GM21619 (cell line): ENCODE data around the gene C2CD4B.

Experiments
- ATAC-seq: cut with Tn5 transposase; IDR thresholded peaks from one replicate; pipeline ENCODE4 v1.9.1; 2021; ENCODE audit not compliant: unreplicated experiment

The C2CD4B gene, protein sequence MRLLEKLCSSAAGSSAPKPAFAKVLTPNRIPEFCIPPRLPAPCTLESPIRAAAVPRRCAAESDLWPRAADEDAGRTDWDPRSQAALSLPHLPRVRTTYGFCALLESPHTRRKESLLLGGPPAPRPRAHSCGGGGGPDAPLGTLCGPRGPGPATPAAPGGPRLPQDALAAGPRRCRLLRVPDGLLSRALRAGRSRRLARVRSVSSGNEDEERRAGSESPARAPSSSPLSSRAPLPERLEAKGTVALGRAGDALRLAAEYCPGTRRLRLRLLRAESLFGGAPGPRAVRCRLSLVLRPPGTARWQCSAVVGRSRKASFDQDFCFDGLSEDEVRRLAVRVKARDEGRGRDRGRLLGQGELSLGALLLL

GRCh38 chr15:62165104-62165792, at the start of gene C2CD4B:
Gene C2CD4B, minus strand, starts transcription at chr15:62165285. Its CDS starts 301 bp downstream, at chr15:62164984.
- no peak for ATAC-seq

DNA sequence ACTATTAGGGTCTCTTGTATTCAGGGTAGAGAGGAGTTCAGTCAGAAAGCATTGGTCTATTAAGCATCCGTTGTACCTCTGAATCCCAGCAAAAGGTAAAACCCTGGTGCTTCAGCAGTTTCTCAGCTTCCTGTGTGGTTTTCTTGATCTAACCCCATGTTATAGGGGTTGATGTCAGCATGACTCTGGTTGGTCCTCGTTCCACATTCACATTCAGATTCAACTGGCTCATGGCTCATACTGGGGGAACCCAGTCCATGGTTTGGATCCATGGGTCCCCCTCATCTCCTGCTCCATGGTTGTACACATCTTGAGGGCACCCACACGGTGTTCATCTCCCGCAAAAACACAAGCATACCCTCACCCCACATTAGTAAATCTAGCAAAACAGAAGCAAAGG, 47.7 kb upstream of the C2CD4B start:
- ATAC-seq: no peak

- ATAC-seq: no peak
These were observed 46.3 kb upstream of the C2CD4B start for GRCh38 chr15:62211348-62211747.

DNA sequence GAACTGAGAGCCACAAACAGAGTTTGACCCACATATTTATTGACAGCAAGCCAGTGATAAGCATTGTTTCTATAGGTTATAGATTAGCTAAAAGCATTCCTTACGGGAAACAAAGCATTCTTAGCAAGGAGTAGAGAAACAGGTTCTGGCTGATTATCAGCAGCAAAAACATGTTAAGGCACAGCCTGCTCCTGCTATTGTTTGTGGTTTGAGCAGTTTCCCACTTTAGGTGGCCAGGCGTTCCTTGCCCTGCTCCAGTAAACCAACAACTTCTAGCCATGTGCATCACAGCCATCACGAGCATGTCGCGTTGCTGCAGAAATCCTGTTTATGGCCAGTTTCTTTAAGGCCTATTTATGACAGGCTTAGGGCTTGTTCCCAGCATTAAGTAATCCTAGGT, 44.7 kb upstream of the C2CD4B start:
- ATAC-seq: no peak

DNA sequence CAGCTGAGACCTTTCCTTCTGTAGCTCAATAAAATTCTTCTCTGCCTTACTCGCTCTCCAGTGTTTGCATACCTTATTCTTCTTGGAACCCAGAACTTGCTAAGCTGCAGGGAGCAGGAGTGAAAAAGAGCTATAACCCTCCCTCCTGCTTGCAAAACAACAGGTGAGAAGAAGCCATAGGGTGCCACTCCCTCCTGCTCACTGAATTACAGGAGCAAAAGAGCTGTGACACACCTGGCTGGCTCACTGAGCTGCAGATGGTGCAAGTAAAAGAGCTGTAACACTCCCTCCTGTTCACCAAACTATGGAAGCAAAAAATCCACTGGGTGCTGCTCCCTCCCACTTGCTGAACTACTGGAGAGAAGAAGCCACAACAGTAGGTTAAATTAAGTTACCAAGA, 44.2 kb upstream of the C2CD4B start:
- no peak for ATAC-seq

DNA sequence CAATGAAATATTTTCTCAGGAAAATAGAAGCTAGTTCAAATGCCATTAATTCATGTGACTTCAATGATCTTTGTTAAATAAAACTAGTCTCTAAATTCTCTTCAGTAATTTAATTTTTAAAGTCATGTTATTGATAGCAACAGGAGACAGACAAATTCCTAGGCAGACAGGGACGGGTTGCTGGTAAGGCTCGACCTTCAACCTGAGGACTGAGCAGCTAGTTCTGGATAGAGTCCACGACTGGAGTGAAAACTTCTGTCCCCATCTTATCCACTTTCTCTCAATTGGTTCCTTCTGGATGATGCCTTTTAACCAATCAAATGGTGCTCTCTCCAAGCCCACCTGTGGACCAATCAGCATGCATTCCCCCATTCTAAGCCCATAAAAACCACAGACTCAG, 43.8 kb upstream of the C2CD4B start:
- no peak for ATAC-seq

- no peak for ATAC-seq
These were observed 43.3 kb upstream of the C2CD4B start for GRCh38 chr15:62208367-62208766.

GRCh38 chr15:62190675-62191074, 25.6 kb upstream of the C2CD4B start:
- ATAC-seq: no peak

DNA sequence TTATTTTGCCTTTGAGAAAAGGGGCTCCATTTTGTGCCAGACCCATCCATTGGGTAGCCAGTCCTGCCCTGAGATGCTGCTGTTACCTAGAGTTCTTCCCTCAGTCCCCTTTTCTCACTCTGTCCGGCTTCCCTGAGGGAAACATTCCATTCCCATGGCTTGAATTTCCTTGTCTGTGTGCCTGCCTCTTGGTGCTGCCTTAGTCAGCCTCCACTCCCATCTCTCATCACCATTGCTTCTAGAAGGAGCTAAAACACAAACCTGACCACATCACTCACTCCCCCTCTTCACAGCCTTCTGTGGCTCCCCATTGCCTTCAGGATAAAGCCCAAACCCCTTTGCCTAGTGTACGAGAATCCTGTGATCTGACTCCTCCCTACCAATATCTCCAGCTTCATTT, 25.2 kb upstream of the C2CD4B start:
- no peak for ATAC-seq

- ATAC-seq: no peak
These were observed 23.7 kb upstream of the C2CD4B start for GRCh38 chr15:62188744-62189143.

DNA sequence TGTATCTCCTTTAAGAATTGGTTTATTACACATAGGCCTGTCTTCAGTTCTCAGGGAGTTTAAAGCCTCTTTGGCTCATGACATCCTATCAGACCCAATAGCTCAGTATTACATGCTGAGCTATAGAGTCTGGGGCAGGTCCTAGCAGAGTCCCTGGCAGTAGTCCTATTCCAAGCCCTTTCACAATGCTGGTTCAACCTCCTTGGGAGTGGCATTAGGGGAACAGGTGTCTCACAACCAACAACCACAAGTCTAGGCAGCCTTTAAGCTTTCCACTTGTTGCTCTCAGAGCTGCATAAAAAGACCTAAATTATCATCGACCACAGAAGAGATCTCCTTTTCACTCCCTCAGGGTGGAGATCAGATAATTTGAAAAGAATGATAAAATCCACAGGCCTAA, 22.8 kb upstream of the C2CD4B start:
- ATAC-seq: no peak

- ATAC-seq: no peak
These were observed 22.3 kb upstream of the C2CD4B start for GRCh38 chr15:62187425-62187824.

DNA sequence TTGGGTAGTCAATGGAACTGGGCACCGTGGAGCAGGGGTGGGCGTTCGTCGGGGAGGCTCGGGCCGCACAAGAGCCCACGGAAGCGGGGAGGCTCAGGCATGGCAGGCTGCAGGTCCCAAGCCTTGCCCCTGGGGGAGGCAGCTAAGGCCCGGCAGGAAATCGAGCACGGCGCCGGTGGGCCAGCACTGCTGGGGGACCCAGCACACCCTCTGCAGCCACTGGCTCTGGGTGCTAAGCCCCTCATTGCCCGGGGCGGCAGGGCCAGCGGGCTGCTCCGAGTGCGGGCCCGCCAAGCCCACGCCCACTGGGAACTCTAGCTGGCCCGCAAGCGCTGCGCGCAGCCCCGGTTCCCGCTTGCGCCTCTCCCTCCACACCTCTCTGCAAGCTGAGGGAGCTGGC, 21.5 kb upstream of the C2CD4B start:
- no peak for ATAC-seq

DNA sequence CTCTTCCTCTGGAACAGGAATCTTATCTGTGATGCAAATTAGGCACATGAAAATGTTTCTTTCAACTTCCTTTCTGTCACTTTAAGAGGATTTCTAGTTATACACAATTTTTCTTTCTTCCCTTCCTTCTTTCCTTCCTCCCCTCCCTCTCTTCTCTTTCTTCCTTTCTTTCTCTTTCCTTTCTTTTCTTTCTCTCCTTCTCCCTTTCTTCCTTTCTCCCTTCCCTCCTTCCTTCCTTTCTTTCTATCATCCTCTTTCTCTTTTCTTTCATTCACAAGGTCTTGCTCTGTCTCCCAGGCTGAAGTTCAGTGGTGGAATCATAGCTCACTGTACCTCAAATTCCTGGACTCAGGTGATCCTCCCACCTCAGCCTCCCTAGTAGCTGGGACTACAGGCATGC, 18.0 kb upstream of the C2CD4B start:
- no peak for ATAC-seq

- ATAC-seq: no peak
These were observed 8.1 kb upstream of the C2CD4B start for GRCh38 chr15:62173215-62173614.

DNA sequence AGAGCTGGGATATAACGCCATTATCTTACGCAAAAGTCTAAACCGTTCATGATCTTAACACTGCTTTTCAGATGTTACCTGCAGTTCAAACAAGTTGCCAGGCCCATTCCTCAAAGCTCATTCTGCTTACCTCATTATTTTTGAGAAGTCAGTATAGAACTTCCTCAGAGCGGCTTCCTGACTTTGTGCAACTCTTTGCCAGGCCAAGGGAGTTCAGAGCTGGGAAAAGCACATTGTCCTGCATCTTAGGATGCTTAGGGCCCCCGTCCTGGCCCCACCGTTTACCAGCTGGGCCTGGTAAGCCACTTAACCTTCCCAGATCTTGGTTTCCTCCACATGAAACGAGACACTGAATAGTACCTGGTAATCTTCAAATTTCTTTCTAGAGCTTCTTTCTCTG, 6.8 kb upstream of the C2CD4B start:
- no peak for ATAC-seq

DNA sequence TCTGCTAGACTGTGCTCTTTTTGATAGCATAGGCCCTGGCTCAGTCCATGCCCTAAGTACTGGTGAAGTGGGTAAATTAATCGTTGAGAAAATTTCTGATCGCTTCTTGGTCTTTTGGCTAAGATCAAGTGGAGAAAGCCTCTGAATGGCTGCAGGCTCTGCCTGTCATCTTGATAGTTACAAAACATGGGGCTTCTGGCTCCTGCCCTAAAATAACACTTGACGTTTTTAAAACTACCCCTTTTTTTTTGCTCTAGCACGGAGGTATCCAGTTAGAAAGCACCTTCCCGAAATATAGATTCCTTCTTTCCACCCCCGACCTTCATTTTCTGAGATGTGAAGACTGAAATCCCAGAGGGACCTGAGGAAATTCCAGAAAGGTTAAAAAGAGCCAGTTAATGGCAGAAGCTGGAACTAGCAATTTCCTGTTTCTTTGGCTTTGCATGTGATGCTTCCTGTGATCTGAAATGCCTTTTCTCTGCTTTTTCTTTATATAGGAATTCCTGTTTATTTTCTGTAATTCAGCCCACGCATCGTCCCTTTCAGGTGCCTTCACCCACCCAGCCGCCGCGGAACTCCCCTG, 799 bp upstream of the C2CD4B start:
- no peak for ATAC-seq

DNA sequence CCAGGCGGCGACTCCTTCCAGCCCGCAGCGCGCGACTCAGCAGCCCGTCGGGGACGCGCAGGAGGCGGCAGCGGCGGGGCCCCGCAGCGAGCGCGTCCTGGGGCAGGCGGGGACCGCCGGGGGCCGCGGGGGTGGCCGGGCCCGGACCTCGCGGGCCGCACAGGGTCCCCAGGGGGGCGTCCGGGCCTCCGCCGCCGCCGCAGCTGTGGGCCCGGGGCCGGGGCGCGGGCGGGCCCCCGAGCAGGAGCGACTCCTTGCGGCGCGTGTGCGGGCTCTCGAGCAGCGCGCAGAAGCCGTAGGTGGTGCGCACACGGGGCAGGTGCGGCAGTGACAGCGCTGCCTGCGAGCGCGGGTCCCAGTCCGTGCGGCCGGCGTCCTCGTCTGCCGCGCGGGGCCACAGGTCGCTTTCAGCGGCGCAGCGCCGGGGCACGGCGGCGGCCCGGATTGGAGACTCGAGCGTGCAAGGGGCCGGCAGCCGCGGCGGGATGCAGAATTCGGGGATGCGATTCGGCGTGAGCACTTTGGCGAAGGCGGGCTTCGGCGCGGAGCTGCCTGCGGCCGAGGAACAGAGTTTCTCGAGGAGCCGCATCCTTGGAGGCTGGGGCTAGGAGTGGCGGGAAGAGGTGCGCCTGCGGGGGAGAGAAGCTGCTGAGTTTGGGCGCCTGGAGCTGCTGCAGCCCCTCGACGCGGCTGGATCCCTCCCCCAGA, 535 bp downstream of the C2CD4B start:
- no peak for ATAC-seq

DNA sequence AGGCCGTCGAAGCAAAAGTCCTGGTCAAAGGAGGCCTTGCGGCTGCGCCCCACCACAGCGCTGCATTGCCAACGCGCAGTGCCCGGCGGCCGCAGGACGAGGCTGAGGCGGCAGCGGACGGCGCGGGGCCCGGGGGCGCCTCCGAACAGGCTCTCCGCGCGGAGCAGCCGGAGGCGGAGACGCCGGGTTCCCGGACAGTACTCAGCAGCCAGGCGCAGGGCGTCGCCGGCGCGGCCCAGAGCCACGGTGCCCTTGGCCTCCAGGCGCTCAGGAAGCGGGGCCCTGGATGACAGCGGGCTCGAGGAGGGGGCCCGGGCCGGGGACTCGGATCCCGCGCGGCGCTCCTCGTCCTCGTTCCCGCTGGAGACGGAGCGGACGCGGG, 1.1 kb downstream of the C2CD4B start:
- no peak for ATAC-seq

DNA sequence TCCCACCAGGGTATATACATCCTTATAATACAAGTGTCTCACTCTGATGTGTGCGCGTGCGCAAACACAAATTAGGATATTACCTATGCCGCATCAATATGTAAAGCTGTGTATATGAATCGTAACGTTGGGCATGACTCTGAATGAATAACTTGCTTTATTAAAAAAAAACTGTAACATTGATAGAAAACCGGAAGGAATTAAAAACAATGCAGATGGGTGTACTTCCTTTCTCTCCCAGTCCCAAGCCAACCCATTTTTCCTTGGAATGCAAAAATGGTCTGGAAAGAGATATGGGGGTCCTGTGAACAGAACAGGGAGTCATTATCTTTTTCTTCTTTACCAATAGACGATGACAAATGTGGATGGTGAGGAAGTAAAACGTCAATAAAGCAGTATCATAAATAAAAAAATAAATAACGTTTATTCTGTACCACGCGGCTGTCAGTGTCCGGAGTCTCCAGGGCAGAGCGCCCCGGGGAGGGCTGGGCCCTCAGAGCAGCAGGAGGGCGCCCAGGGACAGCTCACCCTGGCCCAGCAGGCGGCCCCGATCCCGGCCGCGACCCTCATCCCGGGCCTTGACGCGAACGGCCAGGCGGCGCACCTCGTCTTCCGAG, 1.6 kb downstream of the C2CD4B start:
- ATAC-seq: no peak

- no peak for ATAC-seq
These were observed 11.9 kb downstream of the C2CD4B start for GRCh38 chr15:62153228-62153627.
